ENCODE measurements around the gene ARL14EP. TPM values are rescaled to one million over a fixed set of nuclear protein-coding genes. Genes with fewer than 3 reads are reported as not detected.
A peak's percentile ranks its signal among the peaks of the same experiment; 100 is the strongest.

The ARL14EP gene
- total and polyA plus RNA-seq, 9 donors = 26.5 to 40.3 (median 34.5) TPM

DNA sequence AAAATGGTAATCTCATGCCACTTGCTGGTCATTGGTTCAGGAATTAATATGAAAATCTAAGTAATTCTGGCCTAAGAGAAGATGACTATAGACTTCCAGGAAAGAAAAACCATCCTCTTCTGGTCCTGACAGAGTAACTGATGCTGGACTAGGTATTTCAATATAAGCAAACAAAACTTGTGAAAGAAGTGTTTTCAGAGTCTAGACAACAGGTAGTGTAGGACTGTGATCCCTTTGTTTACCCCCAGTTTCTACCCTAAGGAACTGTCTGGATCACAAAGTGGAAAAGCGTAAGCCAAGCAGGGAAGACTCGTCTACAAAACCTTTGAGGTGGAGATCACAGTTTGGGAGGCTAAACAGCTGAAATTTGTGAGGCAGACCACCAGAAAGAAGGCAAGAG lies 30.4 kb upstream of the ARL14EP start:
- no CpG with 5 or more reads among the region's 2 CpGs for WGBS (ENCODE audit: insufficient coverage)
- Histone ChIP-seq H3K36me3 (ENCODE audit: control insufficient read depth, insufficient read depth, low read length) (no peaks in the 10 kb centered on the region), H3K4me1 (ENCODE audit: control insufficient read depth, insufficient read depth, low read length) (no peaks in the 10 kb centered on the region)

DNA sequence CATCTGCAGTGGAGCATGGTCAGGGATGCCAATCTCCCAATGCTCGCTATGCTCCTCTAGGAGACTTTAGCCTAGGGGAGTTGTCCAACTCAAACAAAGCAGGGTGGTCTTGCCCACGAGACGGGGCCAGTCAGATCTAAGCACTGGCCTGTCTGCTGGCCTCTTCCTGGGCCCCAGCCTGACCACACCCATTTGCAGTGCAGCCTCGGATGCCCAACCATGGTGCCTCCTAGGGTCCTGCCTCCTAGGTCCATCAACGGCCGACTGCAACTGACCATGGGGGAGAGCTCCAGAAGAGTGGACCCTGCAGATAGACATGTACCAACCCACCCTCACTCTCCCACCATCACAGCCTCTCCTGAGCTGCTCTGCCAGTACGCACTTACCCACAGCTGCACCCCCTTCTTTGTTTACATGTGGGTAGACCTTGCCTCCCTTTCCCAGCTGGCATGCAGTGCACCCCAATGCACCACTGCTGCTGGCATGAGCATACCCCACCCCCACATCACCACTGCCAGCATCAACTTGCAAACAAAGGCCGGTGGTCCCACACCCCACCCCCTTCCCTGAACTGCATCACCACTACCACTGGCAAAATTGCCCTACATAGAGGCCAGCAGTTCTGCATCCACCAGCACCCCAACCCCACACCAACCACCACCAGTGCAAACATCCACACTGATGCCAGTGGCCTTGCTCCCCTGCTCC lies 27.6 kb upstream of the ARL14EP start:
- Histone ChIP-seq H3K4me1 (ENCODE audit: control insufficient read depth, insufficient read depth, low read length) (no peaks in the 10 kb centered on the region), H3K27me3 (ENCODE audit: control insufficient read depth, insufficient read depth, low read length) (no peaks in the 10 kb centered on the region), H3K36me3 (ENCODE audit: control insufficient read depth, insufficient read depth, low read length) (no peaks in the 10 kb centered on the region), H3K4me3 (ENCODE audit: low read length) (no peak overlapping the region), H3K9me3 (replicated peaks; ENCODE audit: control insufficient read depth, low read depth, low read length) (no peaks in the 10 kb centered on the region), H3K27ac (ENCODE audit: low read length) (no peak overlapping the region)
- no peak for DNase-seq
- 84% methylated on average over 8 of the region's 8 CpGs for WGBS (ENCODE audit: insufficient coverage)

More for the DNA sequence above, 30.4 kb upstream of the ARL14EP start:
- Histone ChIP-seq H3K9me3 (replicated peaks; ENCODE audit: control insufficient read depth, low read depth, low read length) (no peaks in the 10 kb centered on the region), H3K4me3 (ENCODE audit: low read length) (no peak overlapping the region), H3K27ac (ENCODE audit: low read length) (no peak overlapping the region), H3K27me3 (ENCODE audit: control insufficient read depth, insufficient read depth, low read length) (no peaks in the 10 kb centered on the region)
- no peak for DNase-seq

DNA sequence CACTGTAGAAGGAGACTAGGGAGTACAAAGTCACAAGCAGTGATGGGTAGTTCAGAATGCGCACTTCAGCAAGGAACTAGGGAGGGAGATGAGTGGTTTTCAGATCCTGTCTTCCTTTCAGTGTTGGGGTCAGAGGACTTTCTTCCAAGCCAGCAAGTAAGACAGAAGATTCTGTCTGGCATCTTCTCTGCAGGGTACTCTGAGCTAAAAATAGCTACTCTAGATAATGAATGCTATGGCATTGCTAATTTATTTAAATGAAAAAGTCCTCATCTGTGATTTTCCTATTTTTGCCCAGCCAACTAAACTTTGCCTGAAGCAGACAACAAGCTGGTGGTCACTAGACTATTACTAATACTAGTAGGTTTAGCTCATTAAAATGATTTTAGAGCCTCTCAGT lies 18.3 kb upstream of the ARL14EP start:
- WGBS (ENCODE audit: insufficient coverage) = 100% methylated on average over 1 of the region's 1 CpG
- Histone ChIP-seq H3K4me3 (ENCODE audit: low read length) (no peak overlapping the region), H3K27ac (ENCODE audit: low read length) (no peak overlapping the region), H3K36me3 (ENCODE audit: control insufficient read depth, insufficient read depth, low read length) (no peaks in the 10 kb centered on the region), H3K4me1 (ENCODE audit: control insufficient read depth, insufficient read depth, low read length) (no peaks in the 10 kb centered on the region), H3K9me3 (replicated peaks; ENCODE audit: control insufficient read depth, low read depth, low read length) (no peaks in the 10 kb centered on the region), H3K27me3 (ENCODE audit: control insufficient read depth, insufficient read depth, low read length) (no peaks in the 10 kb centered on the region)
- DNase-seq = no peak

GRCh38 chr11:30310623-30311022 lies 12.3 kb upstream of the ARL14EP start:
- Histone ChIP-seq H3K9me3 (replicated peaks; ENCODE audit: control insufficient read depth, low read depth, low read length) (no peaks in the 10 kb centered on the region), H3K4me1 (ENCODE audit: control insufficient read depth, insufficient read depth, low read length) (no peaks in the 10 kb centered on the region), H3K27ac (ENCODE audit: low read length) (no peak overlapping the region), H3K36me3 (ENCODE audit: control insufficient read depth, insufficient read depth, low read length) (no peaks in the 10 kb centered on the region), H3K4me3 (ENCODE audit: low read length) (no peak overlapping the region), H3K27me3 (ENCODE audit: control insufficient read depth, insufficient read depth, low read length) (no peaks in the 10 kb centered on the region)
- DNase-seq = no peak
- WGBS (ENCODE audit: insufficient coverage) = no CpG with 5 or more reads among the region's 1 CpG

DNA sequence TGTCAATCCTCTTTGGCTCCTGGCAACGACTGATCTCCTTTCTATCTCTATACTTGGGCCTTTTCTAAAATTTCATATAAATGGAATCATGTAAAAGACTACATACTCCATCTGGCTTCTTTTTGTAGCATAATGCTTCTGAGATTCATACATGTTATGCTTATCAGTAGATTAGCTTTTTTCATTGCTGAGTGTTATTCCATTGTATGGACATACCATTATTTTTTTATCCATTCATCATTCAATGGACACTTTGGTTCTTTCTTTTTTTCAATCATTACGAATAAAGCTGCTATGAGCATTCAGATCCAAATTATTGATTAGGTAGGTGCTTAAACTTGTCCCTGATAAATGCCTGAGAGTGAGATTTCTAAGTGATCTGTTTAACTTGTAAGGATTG lies 11.7 kb upstream of the ARL14EP start:
- Histone ChIP-seq H3K4me1 (ENCODE audit: control insufficient read depth, insufficient read depth, low read length) (no peaks in the 10 kb centered on the region), H3K9me3 (replicated peaks; ENCODE audit: control insufficient read depth, low read depth, low read length) (no peaks in the 10 kb centered on the region), H3K4me3 (ENCODE audit: low read length) (no peak overlapping the region), H3K36me3 (ENCODE audit: control insufficient read depth, insufficient read depth, low read length) (no peaks in the 10 kb centered on the region), H3K27me3 (ENCODE audit: control insufficient read depth, insufficient read depth, low read length) (no peaks in the 10 kb centered on the region), H3K27ac (ENCODE audit: low read length) (no peak overlapping the region)
- no CpG with 5 or more reads among the region's 2 CpGs for WGBS (ENCODE audit: insufficient coverage)
- no peak for DNase-seq

GRCh38 chr11:30312243-30312642 lies 10.7 kb upstream of the ARL14EP start:
- no CpG with 5 or more reads among the region's 1 CpG for WGBS (ENCODE audit: insufficient coverage)

GRCh38 chr11:30313580-30313979 lies 9.3 kb upstream of the ARL14EP start:
- DNase-seq = no peak
- 80% methylated on average over 1 of the region's 2 CpGs for WGBS (ENCODE audit: insufficient coverage)
- Histone ChIP-seq H3K27ac (ENCODE audit: low read length) (no peak overlapping the region), H3K4me1 (ENCODE audit: control insufficient read depth, insufficient read depth, low read length) (no peaks in the 10 kb centered on the region), H3K27me3 (ENCODE audit: control insufficient read depth, insufficient read depth, low read length) (no peaks in the 10 kb centered on the region), H3K9me3 (replicated peaks; ENCODE audit: control insufficient read depth, low read depth, low read length) (no peaks in the 10 kb centered on the region), H3K36me3 (ENCODE audit: control insufficient read depth, insufficient read depth, low read length) (no peaks in the 10 kb centered on the region), H3K4me3 (ENCODE audit: low read length) (no peak overlapping the region)

More at GRCh38 chr11:30312243-30312642, 10.7 kb upstream of the ARL14EP start:
- H3K27me3 ChIP-seq (ENCODE audit: control insufficient read depth, insufficient read depth, low read length) = no peaks in the 10 kb centered on the region
- no peak overlapping the region for H3K4me3 ChIP-seq (ENCODE audit: low read length)
- DNase-seq = no peak
- H3K36me3 ChIP-seq (ENCODE audit: control insufficient read depth, insufficient read depth, low read length) = no peaks in the 10 kb centered on the region
- no peak overlapping the region for H3K27ac ChIP-seq (ENCODE audit: low read length)
- no peaks in the 10 kb centered on the region for H3K9me3 ChIP-seq (replicated peaks; ENCODE audit: control insufficient read depth, low read depth, low read length)
- no peaks in the 10 kb centered on the region for H3K4me1 ChIP-seq (ENCODE audit: control insufficient read depth, insufficient read depth, low read length)

DNA sequence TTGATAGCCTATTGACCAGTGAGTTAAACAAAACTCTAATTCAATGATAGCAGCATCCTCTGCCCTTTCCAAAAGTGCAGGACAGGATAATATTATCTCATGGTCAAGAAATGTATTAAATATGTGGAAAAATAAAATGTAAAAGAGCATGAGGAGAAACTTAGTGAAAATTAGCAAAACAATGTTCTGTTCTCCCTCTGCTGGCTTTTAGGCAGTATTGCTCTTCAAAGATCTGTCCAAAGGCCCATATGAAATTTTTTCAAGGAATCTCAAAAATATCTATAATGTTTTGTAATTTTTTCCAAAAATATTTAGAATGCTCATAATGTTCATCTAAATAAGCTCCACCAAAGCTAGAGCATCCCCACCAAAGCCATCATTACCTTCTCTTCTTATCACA lies 8.3 kb upstream of the ARL14EP start:
- Histone ChIP-seq H3K4me1 (ENCODE audit: control insufficient read depth, insufficient read depth, low read length) (no peaks in the 10 kb centered on the region), H3K27me3 (ENCODE audit: control insufficient read depth, insufficient read depth, low read length) (no peaks in the 10 kb centered on the region), H3K9me3 (replicated peaks; ENCODE audit: control insufficient read depth, low read depth, low read length) (no peaks in the 10 kb centered on the region), H3K27ac (ENCODE audit: low read length) (no peak overlapping the region), H3K36me3 (ENCODE audit: control insufficient read depth, insufficient read depth, low read length) (no peaks in the 10 kb centered on the region), H3K4me3 (ENCODE audit: low read length) (no peak overlapping the region)
- DNase-seq = peak; percentile 14

DNA sequence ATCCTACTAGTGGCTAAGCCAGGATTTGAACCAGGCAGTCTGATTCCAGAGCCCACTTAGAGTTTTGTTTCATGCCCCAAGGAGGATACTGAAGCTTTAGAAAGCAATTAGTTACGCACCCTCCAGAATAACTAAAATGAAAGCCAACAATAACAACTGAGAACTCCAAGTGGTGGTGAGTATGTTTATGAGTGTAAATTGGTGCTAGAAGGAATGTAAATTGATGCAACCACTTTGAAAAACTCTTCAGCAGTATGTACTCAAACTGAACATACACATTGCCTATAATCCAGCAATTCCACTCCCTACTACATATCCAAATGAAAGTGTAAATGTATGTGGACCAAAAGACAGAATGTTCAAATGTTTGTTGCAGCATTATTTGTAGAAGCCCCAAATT lies 6.7 kb upstream of the ARL14EP start:
- Histone ChIP-seq H3K36me3 (ENCODE audit: control insufficient read depth, insufficient read depth, low read length) (no peaks in the 10 kb centered on the region), H3K4me3 (ENCODE audit: low read length) (no peak overlapping the region), H3K9me3 (replicated peaks; ENCODE audit: control insufficient read depth, low read depth, low read length) (no peaks in the 10 kb centered on the region), H3K27ac (ENCODE audit: low read length) (no peak overlapping the region), H3K4me1 (ENCODE audit: control insufficient read depth, insufficient read depth, low read length) (no peaks in the 10 kb centered on the region), H3K27me3 (ENCODE audit: control insufficient read depth, insufficient read depth, low read length) (no peaks in the 10 kb centered on the region)
- no CpG with 5 or more reads among the region's 1 CpG for WGBS (ENCODE audit: insufficient coverage)
- DNase-seq = no peak

DNA sequence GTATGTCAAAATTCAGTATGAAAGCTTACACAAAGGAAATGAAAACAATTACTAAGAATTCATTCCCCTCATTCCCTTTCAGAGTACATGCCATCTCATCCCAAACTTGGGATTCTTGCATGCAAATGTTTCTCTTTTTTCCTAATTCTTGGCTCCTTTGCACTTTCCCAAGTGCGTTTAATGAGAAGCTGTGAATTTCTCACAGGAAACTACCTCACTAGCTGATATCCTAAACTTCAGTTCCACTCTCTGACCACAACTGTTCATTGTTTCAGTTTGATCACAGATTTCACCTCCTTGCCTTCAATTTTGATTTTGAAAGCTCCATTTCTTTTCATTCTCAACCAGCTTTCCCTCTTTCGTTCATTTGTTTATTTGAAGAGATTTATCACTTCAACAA lies 5.9 kb upstream of the ARL14EP start:
- Histone ChIP-seq H3K4me3 (ENCODE audit: low read length) (no peak overlapping the region), H3K27ac (ENCODE audit: low read length) (no peak overlapping the region), H3K9me3 (replicated peaks; ENCODE audit: control insufficient read depth, low read depth, low read length) (no peaks in the 10 kb centered on the region), H3K27me3 (ENCODE audit: control insufficient read depth, insufficient read depth, low read length) (no peaks in the 10 kb centered on the region), H3K4me1 (ENCODE audit: control insufficient read depth, insufficient read depth, low read length) (no peaks in the 10 kb centered on the region), H3K36me3 (ENCODE audit: control insufficient read depth, insufficient read depth, low read length) (no peaks in the 10 kb centered on the region)
- no peak for DNase-seq
- 83% methylated on average over 1 of the region's 2 CpGs for WGBS (ENCODE audit: insufficient coverage)

DNA sequence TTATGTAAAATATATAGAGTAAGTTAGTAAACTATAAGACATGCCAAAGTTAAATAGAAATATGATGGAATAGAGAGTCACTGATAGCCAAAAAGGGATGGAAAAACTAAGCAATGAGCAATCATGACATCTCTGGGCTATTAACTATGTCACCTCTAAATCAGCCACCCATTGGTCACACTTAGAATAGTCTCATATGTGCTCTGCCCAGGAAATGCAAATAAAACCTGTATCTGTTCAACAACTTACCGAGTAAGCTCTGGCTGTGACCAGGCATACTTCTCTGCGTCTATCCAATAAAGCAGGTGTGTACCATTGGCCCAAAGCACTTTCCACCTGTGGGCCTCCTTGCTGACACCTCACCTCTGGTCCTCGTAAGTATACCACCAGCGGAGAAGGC lies 1.6 kb upstream of the ARL14EP start:
- no peak for DNase-seq
- whole genome bisulfite sequencing (ENCODE audit: insufficient coverage) = 79% methylated on average over 2 of the region's 4 CpGs
- H3K4me3 ChIP-seq (ENCODE audit: low read length) = no peak overlapping the region
- no peaks in the 10 kb centered on the region for H3K36me3 ChIP-seq (ENCODE audit: control insufficient read depth, insufficient read depth, low read length)
- no peaks in the 10 kb centered on the region for H3K9me3 ChIP-seq (replicated peaks; ENCODE audit: control insufficient read depth, low read depth, low read length)
- H3K4me1 ChIP-seq (ENCODE audit: control insufficient read depth, insufficient read depth, low read length) = peaks cover 2% of the 10 kb centered on the region
- no peaks in the 10 kb centered on the region for H3K27me3 ChIP-seq (ENCODE audit: control insufficient read depth, insufficient read depth, low read length)
- no peak overlapping the region for H3K27ac ChIP-seq (ENCODE audit: low read length)
